Loucy (cell line): ENCODE data around the gene FRMD4A.

Experiments
- H2AFZ ChIP-seq: fragments of 200-600 bp; sonication (generic); 2 replicates; pipeline ENCODE4 v1.6.0; 2016; ENCODE audit warnings: antibody characterized with exemption, mild to moderate bottlenecking, low read length, moderate library complexity
- H3F3A ChIP-seq: fragments of 200-600 bp; 2 replicates; pipeline ENCODE4 v1.6.0; 2016; ENCODE audit warnings: antibody characterized with exemption, low read depth, mild to moderate bottlenecking
- H3K27me3 ChIP-seq: fragments of 200-600 bp; sonication (generic); 2 replicates; pipeline ENCODE4 v1.6.1; 2014; ENCODE audit warnings: low read length, mild to moderate bottlenecking; ENCODE audit not compliant: insufficient read depth, poor library complexity, severe bottlenecking
- H3K36me3 ChIP-seq: fragments of 200-600 bp; sonication (generic); 2 replicates; pipeline ENCODE4 v1.6.1; 2016; ENCODE audit warnings: low read length; ENCODE audit not compliant: insufficient read depth
- H3K4me1 ChIP-seq: fragments of 200-600 bp; sonication (generic); 2 replicates; pipeline ENCODE4 v1.5.1; 2014; ENCODE audit warnings: low read length, mild to moderate bottlenecking; ENCODE audit not compliant: insufficient read depth, poor library complexity, severe bottlenecking
- H3K4me2 ChIP-seq: fragments of 200-600 bp; sonication (generic); 2 replicates; pipeline ENCODE4 v1.6.0; 2014; ENCODE audit warnings: antibody characterized with exemption, low read length, low read depth, mild to moderate bottlenecking; ENCODE audit not compliant: poor library complexity, severe bottlenecking
- H3K4me3 ChIP-seq: fragments of 200-600 bp; sonication (generic); 2 replicates; pipeline ENCODE4 v1.5.1; 2014; ENCODE audit warnings: low read length, mild to moderate bottlenecking, mixed read lengths; ENCODE audit not compliant: poor library complexity, severe bottlenecking
- H3K79me2 ChIP-seq: fragments of 200-600 bp; sonication (generic); 2 replicates; pipeline ENCODE4 v1.6.1; 2014; ENCODE audit warnings: low read length; ENCODE audit not compliant: insufficient read depth
- H3K9ac ChIP-seq: fragments of 200-600 bp; sonication (generic); 2 replicates; pipeline ENCODE4 v1.6.0; 2014; ENCODE audit warnings: mild to moderate bottlenecking, low read depth, low read length, moderate library complexity; ENCODE audit not compliant: poor library complexity, severe bottlenecking
- H3K9me2 ChIP-seq: fragments of 200-600 bp; sonication (generic); replicated peaks from 2 replicates; pipeline ENCODE4 v1.6.1; 2016; ENCODE audit warnings: low read depth, low read length, mixed read lengths
- H3K9me3 ChIP-seq: fragments of 200-600 bp; sonication (generic); 2 replicates; pipeline ENCODE4 v1.6.1; 2014; ENCODE audit warnings: mild to moderate bottlenecking, antibody characterized with exemption, low read length, low read depth; ENCODE audit not compliant: insufficient read depth
- H4K20me1 ChIP-seq: fragments of 200-600 bp; sonication (generic); 2 replicates; pipeline ENCODE4 v1.6.0; 2014; ENCODE audit warnings: antibody characterized with exemption, low read length, mild to moderate bottlenecking; ENCODE audit not compliant: insufficient read depth, poor library complexity, severe bottlenecking
- EZH2phosphoT487 ChIP-seq: fragments of 200-600 bp; IDR thresholded peaks from 2 replicates; pipeline ENCODE4 v1.6.1; 2018; ENCODE audit warnings: antibody characterized with exemption, mild to moderate bottlenecking, moderate library complexity, borderline replicate concordance
- TF ChIP-seq, protein P1 (sequence below): fragments of 200-600 bp; sonication (generic); conservative IDR thresholded peaks from 2 replicates; pipeline ENCODE4 v1.5.1; 2014; ENCODE audit warnings: mild to moderate bottlenecking, antibody characterized with exemption, low read length

Gene FRMD4A

DNA sequence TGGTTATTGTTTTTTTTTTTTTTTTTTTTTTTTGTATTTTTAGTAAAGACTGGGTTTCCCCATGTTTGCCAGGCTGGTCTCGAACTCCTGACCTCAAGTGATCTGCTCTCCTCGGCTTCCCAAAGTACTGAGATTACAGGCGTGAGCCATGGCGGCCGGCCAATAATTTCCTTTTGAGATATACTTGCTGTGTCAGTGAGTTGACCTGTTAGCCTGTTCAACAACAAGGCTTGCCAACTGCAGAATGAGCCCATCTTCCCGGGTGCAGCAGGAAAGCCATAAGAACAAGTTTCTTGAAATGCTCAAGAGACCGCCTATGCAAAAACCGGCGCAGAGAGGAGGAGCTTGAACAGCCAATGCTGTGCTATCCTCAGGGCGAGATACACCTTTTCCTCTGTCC, 631.5 kb downstream of the FRMD4A start:
- no peak overlapping the region for H2AFZ ChIP-seq
- H3K9me2 ChIP-seq = no peaks in the 10 kb centered on the region
- no peaks in the 10 kb centered on the region for H3K9me3 ChIP-seq
- no peaks in the 10 kb centered on the region for H3K36me3 ChIP-seq
- no peaks in the 10 kb centered on the region for H3K27me3 ChIP-seq
- no peaks in the 10 kb centered on the region for H3F3A ChIP-seq
- no peak for TF ChIP-seq EZH2phosphoT487
- TF ChIP-seq, protein P1, sequence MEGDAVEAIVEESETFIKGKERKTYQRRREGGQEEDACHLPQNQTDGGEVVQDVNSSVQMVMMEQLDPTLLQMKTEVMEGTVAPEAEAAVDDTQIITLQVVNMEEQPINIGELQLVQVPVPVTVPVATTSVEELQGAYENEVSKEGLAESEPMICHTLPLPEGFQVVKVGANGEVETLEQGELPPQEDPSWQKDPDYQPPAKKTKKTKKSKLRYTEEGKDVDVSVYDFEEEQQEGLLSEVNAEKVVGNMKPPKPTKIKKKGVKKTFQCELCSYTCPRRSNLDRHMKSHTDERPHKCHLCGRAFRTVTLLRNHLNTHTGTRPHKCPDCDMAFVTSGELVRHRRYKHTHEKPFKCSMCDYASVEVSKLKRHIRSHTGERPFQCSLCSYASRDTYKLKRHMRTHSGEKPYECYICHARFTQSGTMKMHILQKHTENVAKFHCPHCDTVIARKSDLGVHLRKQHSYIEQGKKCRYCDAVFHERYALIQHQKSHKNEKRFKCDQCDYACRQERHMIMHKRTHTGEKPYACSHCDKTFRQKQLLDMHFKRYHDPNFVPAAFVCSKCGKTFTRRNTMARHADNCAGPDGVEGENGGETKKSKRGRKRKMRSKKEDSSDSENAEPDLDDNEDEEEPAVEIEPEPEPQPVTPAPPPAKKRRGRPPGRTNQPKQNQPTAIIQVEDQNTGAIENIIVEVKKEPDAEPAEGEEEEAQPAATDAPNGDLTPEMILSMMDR = no peak
- no peak overlapping the region for H3K4me3 ChIP-seq
- H3K4me2 ChIP-seq = no peak overlapping the region
- no peak overlapping the region for H3K9ac ChIP-seq
- no peaks in the 10 kb centered on the region for H3K4me1 ChIP-seq
- no peaks in the 10 kb centered on the region for H3K79me2 ChIP-seq
- H4K20me1 ChIP-seq = no peaks in the 10 kb centered on the region

DNA sequence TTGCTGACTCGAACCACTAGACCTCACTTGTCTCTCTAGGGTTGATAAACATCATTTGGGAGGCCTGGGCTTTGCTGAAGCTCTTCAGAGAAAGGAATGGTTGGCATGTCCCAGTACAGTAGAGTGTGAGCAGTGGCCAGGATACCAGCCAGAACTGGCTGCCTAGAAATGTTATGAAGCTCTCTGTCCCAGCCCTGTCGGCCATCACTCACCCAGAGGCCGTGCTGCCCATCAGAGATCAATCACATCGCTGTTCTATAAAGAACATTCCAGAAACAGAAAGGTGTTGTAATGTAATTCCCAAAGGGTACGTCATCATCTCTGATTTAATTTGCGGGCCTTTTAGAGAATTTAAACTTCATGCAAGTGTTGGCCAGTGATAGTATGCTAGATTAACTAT, 632.5 kb downstream of the FRMD4A start:
- Histone ChIP-seq H4K20me1 (no peaks in the 10 kb centered on the region), H3K9ac (no peak overlapping the region), H3K27me3 (no peaks in the 10 kb centered on the region), H3K79me2 (no peaks in the 10 kb centered on the region), H2AFZ (no peak overlapping the region), H3F3A (no peaks in the 10 kb centered on the region), H3K9me3 (no peaks in the 10 kb centered on the region), H3K4me2 (no peak overlapping the region), H3K4me3 (no peak overlapping the region), H3K9me2 (no peaks in the 10 kb centered on the region), H3K36me3 (no peaks in the 10 kb centered on the region), H3K4me1 (no peaks in the 10 kb centered on the region)
- no peak for TF ChIP-seq EZH2phosphoT487
- TF ChIP-seq, protein P1 = no peak

GRCh38 chr10:13696071-13696470, 634.7 kb downstream of the FRMD4A start:
- no peaks in the 10 kb centered on the region for H3F3A ChIP-seq
- TF ChIP-seq EZH2phosphoT487 = no peak
- TF ChIP-seq, protein P1 = no peak
- H3K79me2 ChIP-seq = no peaks in the 10 kb centered on the region
- H3K9me3 ChIP-seq = no peaks in the 10 kb centered on the region
- H3K4me1 ChIP-seq = no peaks in the 10 kb centered on the region
- no peaks in the 10 kb centered on the region for H3K36me3 ChIP-seq
- H3K9ac ChIP-seq = no peak overlapping the region
- no peaks in the 10 kb centered on the region for H4K20me1 ChIP-seq
- no peak overlapping the region for H2AFZ ChIP-seq
- H3K4me3 ChIP-seq = no peak overlapping the region
- H3K9me2 ChIP-seq = no peaks in the 10 kb centered on the region
- no peak overlapping the region for H3K4me2 ChIP-seq
- H3K27me3 ChIP-seq = no peaks in the 10 kb centered on the region
